ENCODE results near the gene STIL.

The STIL gene

GRCh38 chr1:47231301-47232186 is 82.4 kb downstream of the STIL start:
- ChIA-PET CTCF (interaction anchor here (1.1 to 1.9 kb wide), 3 partner anchors 19 to 38 kb away, joined by 4 to 9 read pairs (median 5); no protein-coding TSS in a partner anchor), POLR2A (interaction anchor here (1.4 kb wide), 1 partner anchor 31 kb away, joined by 5 read pairs; no protein-coding TSS in a partner anchor)
- DNase-seq = peak; percentile 87 to 95 (median 93)
- Histone ChIP-seq H3K27me3 (replicated peaks in 2 of 5; ENCODE audit: control insufficient read depth in 4 of 5, insufficient read depth in 5 of 5, low read length in 4 of 5) (no peaks in the 10 kb centered on the region), H3K36me3 (ENCODE audit: control insufficient read depth in 4 of 4, insufficient read depth in 4 of 4, low read length in 3 of 4) (no peaks in the 10 kb centered on the region), H3K27ac (ENCODE audit: insufficient read depth in 1 of 2, low read depth in 1 of 2, low read length in 2 of 2, poor library complexity in 1 of 2, severe bottlenecking in 2 of 2) (peak overlapping the region; percentile 89 to 97), H3K9me3 (ENCODE audit: control extremely low read depth in 1 of 5, control insufficient read depth in 4 of 5, insufficient read depth in 2 of 5, low read depth in 1 of 5, low read length in 4 of 5) (no peaks in the 10 kb centered on the region), H3K4me3 (ENCODE audit: control insufficient read depth in 1 of 7, extremely low read depth in 1 of 7, insufficient read depth in 4 of 7, low read depth in 2 of 7, low read length in 6 of 7) (peak overlapping the region; percentile 57 to 100 (median 85)), H3K4me1 (ENCODE audit: control extremely low read depth in 1 of 4, control insufficient read depth in 4 of 4, insufficient read depth in 4 of 4, low read length in 3 of 4) (peaks cover 9 to 92% (median 82%) of the 10 kb centered on the region in 4 experiments)
- 1% methylated on average over 28 of the region's 62 CpGs for WGBS (ENCODE audit: insufficient coverage)

GRCh38 chr1:47230692-47231300 is 83.2 kb downstream of the STIL start:
- Histone ChIP-seq H3K4me1 (ENCODE audit: control extremely low read depth in 1 of 4, control insufficient read depth in 4 of 4, insufficient read depth in 4 of 4, low read length in 3 of 4) (peaks cover 7 to 90% (median 83%) of the 10 kb centered on the region in 4 experiments), H3K27ac (ENCODE audit: insufficient read depth in 1 of 2, low read depth in 1 of 2, low read length in 2 of 2, poor library complexity in 1 of 2, severe bottlenecking in 2 of 2) (peak overlapping the region; percentile 89 to 97), H3K4me3 (ENCODE audit: control insufficient read depth in 1 of 7, extremely low read depth in 1 of 7, insufficient read depth in 4 of 7, low read depth in 2 of 7, low read length in 6 of 7) (peak overlapping the region; percentile 57 to 100 (median 85)), H3K36me3 (ENCODE audit: control insufficient read depth in 4 of 4, insufficient read depth in 4 of 4, low read length in 3 of 4) (no peaks in the 10 kb centered on the region), H3K9me3 (ENCODE audit: control extremely low read depth in 1 of 5, control insufficient read depth in 4 of 5, insufficient read depth in 2 of 5, low read depth in 1 of 5, low read length in 4 of 5) (no peaks in the 10 kb centered on the region), H3K27me3 (replicated peaks in 2 of 5; ENCODE audit: control insufficient read depth in 4 of 5, insufficient read depth in 5 of 5, low read length in 4 of 5) (no peaks in the 10 kb centered on the region)
- CTCF ChIA-PET = interaction anchor here (0.7 to 1.9 kb wide), 3 partner anchors 9 to 32 kb away, joined by 3 to 9 read pairs (median 5); no protein-coding TSS in a partner anchor
- DNase-seq = peak in 1 of 3 donors; percentile 38
- POLR2A ChIA-PET = no interaction called here
- WGBS (ENCODE audit: insufficient coverage) = 0% methylated on average over 32 of the region's 44 CpGs

DNA sequence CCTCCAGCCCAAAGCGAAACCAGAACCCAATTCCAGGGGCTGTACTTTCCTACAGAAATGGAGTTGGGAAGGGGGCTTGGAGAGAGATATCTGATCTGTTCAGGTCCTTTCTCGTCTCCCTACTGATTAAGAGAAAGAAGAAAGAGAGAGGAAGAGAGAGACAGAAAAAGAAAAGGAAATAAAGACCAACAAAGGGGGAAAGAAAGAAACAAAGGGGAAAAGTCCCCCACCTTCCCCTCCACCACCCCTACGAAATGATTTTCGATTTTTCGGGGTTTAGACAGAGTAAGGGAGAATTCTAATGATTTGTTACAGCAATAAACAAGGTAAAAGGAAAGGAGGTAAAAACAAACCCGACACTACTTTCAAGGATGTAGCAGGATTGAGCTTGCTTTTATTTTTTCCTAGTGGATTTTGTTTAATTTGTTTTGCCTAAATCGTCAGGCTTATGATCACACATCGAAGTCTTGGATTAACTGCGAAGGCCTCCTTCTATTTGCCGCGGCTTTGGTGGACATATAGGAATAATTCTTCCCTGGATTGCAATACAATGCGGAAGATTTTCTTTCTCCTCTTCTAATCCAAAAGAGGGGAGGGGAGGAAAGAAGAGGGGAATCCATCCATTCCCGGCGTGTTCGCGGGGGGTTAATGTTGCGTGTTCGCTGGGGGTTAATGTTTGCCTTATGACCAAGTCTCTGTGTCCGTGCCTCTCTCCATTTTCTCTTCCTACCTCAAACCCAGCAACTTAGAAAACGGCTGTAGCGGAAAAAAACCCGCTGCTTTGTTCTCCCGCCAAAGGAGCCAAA is 83.9 kb downstream of the STIL start:
- ChIA-PET POLR2A (interaction anchor here (1.0 to 1.5 kb wide), 2 partner anchors 18 to 36 kb away, joined by 3 to 5 read pairs; no protein-coding TSS in a partner anchor), CTCF (interaction anchor here (0.7 to 1.9 kb wide), 5 partner anchors 8 to 32 kb away, joined by 3 to 9 read pairs (median 4); no protein-coding TSS in a partner anchor)
- no peak for DNase-seq
- H3K27ac ChIP-seq (ENCODE audit: insufficient read depth in 1 of 2, low read depth in 1 of 2, low read length in 2 of 2, poor library complexity in 1 of 2, severe bottlenecking in 2 of 2) = peak overlapping the region; percentile 89 to 97
- WGBS (ENCODE audit: insufficient coverage) = 0% methylated on average over 4 of the region's 23 CpGs
- no peaks in the 10 kb centered on the region for H3K9me3 ChIP-seq (ENCODE audit: control extremely low read depth in 1 of 5, control insufficient read depth in 4 of 5, insufficient read depth in 2 of 5, low read depth in 1 of 5, low read length in 4 of 5)
- H3K27me3 ChIP-seq (replicated peaks in 2 of 5; ENCODE audit: control insufficient read depth in 4 of 5, insufficient read depth in 5 of 5, low read length in 4 of 5) = no peaks in the 10 kb centered on the region
- H3K4me3 ChIP-seq (ENCODE audit: control insufficient read depth in 1 of 7, extremely low read depth in 1 of 7, insufficient read depth in 4 of 7, low read depth in 2 of 7, low read length in 6 of 7) = peak overlapping the region; percentile 57 to 100 (median 85)
- no peaks in the 10 kb centered on the region for H3K36me3 ChIP-seq (ENCODE audit: control insufficient read depth in 4 of 4, insufficient read depth in 4 of 4, low read length in 3 of 4)
- peaks cover 3 to 85% (median 81%) of the 10 kb centered on the region in 4 experiments for H3K4me1 ChIP-seq (ENCODE audit: control extremely low read depth in 1 of 4, control insufficient read depth in 4 of 4, insufficient read depth in 4 of 4, low read length in 3 of 4)

GRCh38 chr1:47229031-47229885 is 84.7 kb downstream of the STIL start:
- H3K27ac ChIP-seq (ENCODE audit: insufficient read depth in 1 of 2, low read depth in 1 of 2, low read length in 2 of 2, poor library complexity in 1 of 2, severe bottlenecking in 2 of 2) = peak overlapping the region; percentile 89 to 97
- H3K4me3 ChIP-seq (ENCODE audit: control insufficient read depth in 1 of 7, extremely low read depth in 1 of 7, insufficient read depth in 4 of 7, low read depth in 2 of 7, low read length in 6 of 7) = peak overlapping the region; percentile 47 to 100 (median 85)
- CTCF ChIA-PET = interaction anchor here (1.0 to 3.2 kb wide), 6 partner anchors 18 to 36 kb away, joined by 3 to 24 read pairs (median 8); no protein-coding TSS in a partner anchor
- 2% methylated on average over 20 of the region's 35 CpGs for WGBS (ENCODE audit: insufficient coverage)
- no peaks in the 10 kb centered on the region for H3K36me3 ChIP-seq (ENCODE audit: control insufficient read depth in 4 of 4, insufficient read depth in 4 of 4, low read length in 3 of 4)
- H3K9me3 ChIP-seq (ENCODE audit: control extremely low read depth in 1 of 5, control insufficient read depth in 4 of 5, insufficient read depth in 2 of 5, low read depth in 1 of 5, low read length in 4 of 5) = no peaks in the 10 kb centered on the region
- POLR2A ChIA-PET = interaction anchor here (1.0 to 1.5 kb wide), 5 partner anchors 17 to 49 kb away, joined by 3 to 5 read pairs (median 3); no protein-coding TSS in a partner anchor
- H3K4me1 ChIP-seq (ENCODE audit: control extremely low read depth in 1 of 4, control insufficient read depth in 4 of 4, insufficient read depth in 4 of 4, low read length in 3 of 4) = peaks cover 3 to 85% (median 81%) of the 10 kb centered on the region in 4 experiments
- H3K27me3 ChIP-seq (replicated peaks in 2 of 5; ENCODE audit: control insufficient read depth in 4 of 5, insufficient read depth in 5 of 5, low read length in 4 of 5) = no peaks in the 10 kb centered on the region
- DNase-seq = peak in 1 of 3 donors; percentile 25

DNA sequence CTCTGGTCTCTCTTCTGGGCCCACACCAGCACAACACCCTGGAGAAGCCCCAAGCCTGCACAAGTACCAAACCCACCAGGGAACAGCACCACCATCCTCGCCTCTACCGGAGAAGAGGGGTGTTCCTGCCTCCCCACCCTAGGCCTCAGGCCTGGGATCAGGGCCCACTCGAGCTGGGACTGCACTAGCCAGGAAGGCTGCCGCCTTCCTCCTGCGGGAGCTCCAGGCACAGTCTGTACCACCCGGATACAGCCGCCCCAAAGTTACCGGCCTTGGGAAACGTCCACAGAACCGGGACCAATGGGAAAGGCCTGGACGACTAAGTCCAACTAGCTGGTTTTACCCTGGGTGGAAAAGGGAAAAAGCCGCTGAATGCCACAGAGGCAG is 85.3 kb downstream of the STIL start:
- CTCF ChIA-PET = interaction anchor here (1.1 to 3.2 kb wide), 6 partner anchors 17 to 52 kb away, joined by 3 to 24 read pairs (median 6); no protein-coding TSS in a partner anchor
- POLR2A ChIA-PET = interaction anchor here (1.0 to 1.5 kb wide), 4 partner anchors 17 to 48 kb away, joined by 3 to 5 read pairs (median 4); no protein-coding TSS in a partner anchor
- Histone ChIP-seq H3K9me3 (ENCODE audit: control extremely low read depth in 1 of 5, control insufficient read depth in 4 of 5, insufficient read depth in 2 of 5, low read depth in 1 of 5, low read length in 4 of 5) (no peaks in the 10 kb centered on the region), H3K27ac (ENCODE audit: insufficient read depth in 1 of 2, low read depth in 1 of 2, low read length in 2 of 2, poor library complexity in 1 of 2, severe bottlenecking in 2 of 2) (peak overlapping the region; percentile 89 to 97), H3K36me3 (ENCODE audit: control insufficient read depth in 4 of 4, insufficient read depth in 4 of 4, low read length in 3 of 4) (peaks cover 0 to 4% (median under 1%) of the 10 kb centered on the region in 4 experiments), H3K4me1 (ENCODE audit: control extremely low read depth in 1 of 4, control insufficient read depth in 4 of 4, insufficient read depth in 4 of 4, low read length in 3 of 4) (peaks cover 0 to 83% (median 76%) of the 10 kb centered on the region in 4 experiments), H3K4me3 (ENCODE audit: control insufficient read depth in 1 of 7, extremely low read depth in 1 of 7, insufficient read depth in 4 of 7, low read depth in 2 of 7, low read length in 6 of 7) (peak overlapping the region; percentile 13 to 100 (median 85)), H3K27me3 (replicated peaks in 2 of 5; ENCODE audit: control insufficient read depth in 4 of 5, insufficient read depth in 5 of 5, low read length in 4 of 5) (no peaks in the 10 kb centered on the region)
- WGBS (ENCODE audit: insufficient coverage) = 2% methylated on average over 11 of the region's 12 CpGs
- no peak for DNase-seq

Data from common myeloid progenitor, CD34-positive (primary cell).